ENCODE results near the gene HNRNPU. TPM values are rescaled to one million over a fixed set of nuclear protein-coding genes. Genes with fewer than 3 reads are reported as not detected.
A peak's percentile ranks its signal among the peaks of the same experiment; 100 is the strongest.

The HNRNPU gene
- total and polyA plus RNA-seq, 5 donors from 2014 or later: 169 to 523 (median 226) TPM

DNA sequence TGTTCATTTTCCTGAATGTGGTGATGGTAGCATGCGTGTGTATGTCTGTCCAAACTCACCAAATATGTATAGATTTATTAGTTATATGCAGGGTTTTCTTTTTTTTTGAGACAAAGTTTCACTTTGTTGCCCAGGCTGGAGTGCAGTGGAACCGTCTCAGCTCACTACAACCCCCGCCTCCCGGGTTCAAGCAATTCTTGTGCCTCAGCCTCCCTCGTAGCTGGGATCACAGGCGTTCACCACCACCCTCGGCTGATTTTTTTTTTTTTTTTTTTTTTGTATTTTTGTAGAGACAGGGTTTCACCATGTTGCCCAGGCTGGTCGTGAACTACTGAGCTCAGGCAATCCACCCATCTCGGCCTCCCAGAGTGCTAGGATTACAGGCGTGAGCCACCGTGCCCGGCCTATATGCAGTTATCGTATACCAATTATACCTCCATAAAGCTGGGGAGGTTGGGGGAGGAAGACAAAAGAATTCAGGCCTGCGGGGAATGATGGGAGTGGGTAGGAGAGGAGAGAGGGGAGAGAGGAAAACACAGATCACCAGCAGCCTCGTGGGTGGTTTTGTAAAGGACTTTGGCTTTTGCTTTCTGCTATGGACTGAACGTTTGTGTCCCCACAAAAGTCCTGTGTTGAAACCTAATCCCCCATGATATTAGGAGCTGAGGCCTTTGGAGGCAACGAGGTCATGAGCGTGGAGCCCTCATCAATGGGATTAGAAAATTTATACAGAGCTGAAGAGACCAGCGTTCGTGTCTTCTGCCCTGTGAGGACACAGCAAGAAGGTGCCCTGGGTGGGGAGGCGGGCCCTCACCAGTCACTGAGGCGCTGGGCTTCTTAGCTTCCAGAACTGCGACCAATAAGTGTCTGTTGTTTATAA is 4.4 kb upstream of the HNRNPU start:
- Mint-ChIP-seq H3K36me3 (no peaks in the 10 kb centered on the region), H3K9me3 (peaks cover 0 to 6% (median 0%) of the 10 kb centered on the region in 7 donors)
- no peak for ATAC-seq (ENCODE audit: low read depth in 2 of 2)

DNA sequence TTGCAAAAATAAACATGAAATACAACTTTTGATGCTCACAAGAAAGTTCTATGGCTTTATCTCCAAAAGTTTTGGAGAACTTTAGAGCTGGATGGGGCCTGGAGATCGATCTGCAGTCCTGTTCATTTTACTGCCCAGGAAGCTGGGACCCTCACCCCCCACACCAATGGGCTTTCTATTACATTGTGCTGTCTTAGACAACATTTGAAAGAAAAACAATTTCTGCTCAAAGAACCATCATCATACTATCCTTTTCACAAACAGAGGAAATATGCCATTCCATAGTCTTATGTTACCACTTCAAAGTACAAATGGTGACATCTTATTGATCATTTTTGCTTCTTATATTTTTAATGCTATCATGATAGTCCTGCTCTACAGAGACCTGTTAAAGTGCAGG is 2.0 kb upstream of the HNRNPU start:
- ATAC-seq (ENCODE audit: low read depth in 2 of 2) (no peak), DNase-seq (no peak)
- H3K4me3 Mint-ChIP-seq: peak overlapping the region in 1 of 4 donors; percentile 6
- H3K36me3 Mint-ChIP-seq: peaks cover 11% of the 10 kb centered on the region
- no peak overlapping the region for H3K27ac ChIP-seq (ENCODE audit: insufficient read depth, low read length, poor library complexity, severe bottlenecking)
- peaks cover 0 to 6% (median 0%) of the 10 kb centered on the region in 7 donors for H3K9me3 Mint-ChIP-seq
- no peaks in the 10 kb centered on the region for H3K9me3 ChIP-seq (ENCODE audit: control insufficient read depth in 2 of 2, low read length in 2 of 2)
- no peak overlapping the region for H3K4me3 ChIP-seq (ENCODE audit: low read depth, low read length)
- H3K4me1 ChIP-seq (ENCODE audit: control insufficient read depth, insufficient read depth, low read length, poor library complexity, severe bottlenecking): peaks cover 22% of the 10 kb centered on the region
- peaks cover 7% of the 10 kb centered on the region for H3K36me3 ChIP-seq (ENCODE audit: control insufficient read depth, insufficient read depth, low read length)
- H3K4me1 Mint-ChIP-seq: peaks cover 11 to 31% (median 19%) of the 10 kb centered on the region in 4 donors
- no peaks in the 10 kb centered on the region for H3K27me3 ChIP-seq (ENCODE audit: control insufficient read depth, insufficient read depth, low read length)
- H3K27ac Mint-ChIP-seq: peak overlapping the region in 2 of 3 donors; percentile 53 to 99
- peaks cover 24% of the 10 kb centered on the region for H3K27me3 Mint-ChIP-seq

More for the DNA sequence above, 4.4 kb upstream of the HNRNPU start:
- Histone ChIP-seq H3K36me3 (ENCODE audit: control insufficient read depth, insufficient read depth, low read length) (no peaks in the 10 kb centered on the region), H3K4me1 (ENCODE audit: control insufficient read depth, insufficient read depth, low read length, poor library complexity, severe bottlenecking) (peaks cover 8% of the 10 kb centered on the region), H3K27me3 (ENCODE audit: control insufficient read depth, insufficient read depth, low read length) (no peaks in the 10 kb centered on the region), H3K9me3 (ENCODE audit: control insufficient read depth in 2 of 2, low read length in 2 of 2) (no peaks in the 10 kb centered on the region), H3K4me3 (ENCODE audit: low read depth, low read length) (no peak overlapping the region), H3K27ac (ENCODE audit: insufficient read depth, low read length, poor library complexity, severe bottlenecking) (no peak overlapping the region)
- Mint-ChIP-seq H3K4me1 (peaks cover 0 to 19% (median 12%) of the 10 kb centered on the region in 4 donors), H3K27ac (no peak overlapping the region), H3K4me3 (no peak overlapping the region), H3K27me3 (peaks cover 11% of the 10 kb centered on the region)
- no peak for DNase-seq

DNA sequence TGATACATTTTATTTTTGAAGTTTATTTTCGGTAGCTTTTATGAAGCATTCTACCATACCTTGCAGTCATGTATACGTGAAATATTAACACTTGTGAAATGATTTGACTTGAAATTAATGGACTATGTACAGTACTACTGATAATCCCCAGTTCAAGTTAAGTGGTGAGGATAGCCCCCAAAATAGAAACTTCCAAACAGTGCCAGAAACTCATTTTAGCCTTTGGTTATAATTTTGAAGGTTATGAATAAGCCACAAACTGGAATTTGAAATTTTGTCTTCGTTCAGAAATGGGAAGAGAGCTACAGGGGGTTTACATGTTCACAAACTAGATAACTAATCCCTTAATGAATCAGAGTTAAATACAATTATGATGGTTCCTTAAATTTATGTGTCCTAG is 1.5 kb upstream of the HNRNPU start:
- DNase-seq: no peak
- Histone ChIP-seq H3K27me3 (ENCODE audit: control insufficient read depth, insufficient read depth, low read length) (no peaks in the 10 kb centered on the region), H3K36me3 (ENCODE audit: control insufficient read depth, insufficient read depth, low read length) (peaks cover 12% of the 10 kb centered on the region), H3K9me3 (ENCODE audit: control insufficient read depth in 2 of 2, low read length in 2 of 2) (no peaks in the 10 kb centered on the region), H3K4me3 (ENCODE audit: low read depth, low read length) (peak overlapping the region; percentile 99), H3K4me1 (ENCODE audit: control insufficient read depth, insufficient read depth, low read length, poor library complexity, severe bottlenecking) (peaks cover 28% of the 10 kb centered on the region), H3K27ac (ENCODE audit: insufficient read depth, low read length, poor library complexity, severe bottlenecking) (peak overlapping the region; percentile 100)
- H3K4me1 Mint-ChIP-seq: peaks cover 15 to 37% (median 24%) of the 10 kb centered on the region in 4 donors
- ATAC-seq (ENCODE audit: low read depth in 2 of 2): no peak
- H3K36me3 Mint-ChIP-seq: peaks cover 15% of the 10 kb centered on the region
- H3K27ac Mint-ChIP-seq: peak overlapping the region; percentile 99 to 100 (median 99)
- peaks cover 24% of the 10 kb centered on the region for H3K27me3 Mint-ChIP-seq
- peaks cover 0 to 6% (median 0%) of the 10 kb centered on the region in 7 donors for H3K9me3 Mint-ChIP-seq
- peak overlapping the region; percentile 94 to 97 (median 96) for H3K4me3 Mint-ChIP-seq

DNA sequence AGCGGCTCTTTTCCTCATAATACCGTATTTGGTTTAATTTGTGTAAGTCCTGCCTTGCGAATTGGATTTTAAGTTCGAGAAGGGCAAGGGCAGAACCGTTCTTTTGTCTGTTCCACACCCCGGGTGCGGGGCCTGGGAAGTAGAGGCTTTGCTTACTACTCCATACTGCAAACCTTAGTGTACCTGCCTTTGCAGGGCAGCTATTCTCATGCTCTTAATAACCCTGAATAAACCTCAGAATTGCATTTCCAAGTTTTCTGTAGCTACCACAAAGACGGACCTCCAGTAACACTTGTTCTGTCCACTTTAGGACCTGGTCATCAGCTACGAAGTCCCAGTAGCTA is 657 bp upstream of the HNRNPU start:
- H3K36me3 ChIP-seq (ENCODE audit: control insufficient read depth, insufficient read depth, low read length): peaks cover 20% of the 10 kb centered on the region
- H3K27ac ChIP-seq (ENCODE audit: insufficient read depth, low read length, poor library complexity, severe bottlenecking): peak overlapping the region; percentile 100
- DNase-seq: no peak
- Mint-ChIP-seq H3K9me3 (peaks cover 0 to 6% (median 0%) of the 10 kb centered on the region in 7 donors), H3K4me3 (peak overlapping the region; percentile 94 to 97 (median 96)), H3K36me3 (peaks cover 19% of the 10 kb centered on the region), H3K4me1 (peaks cover 21 to 45% (median 32%) of the 10 kb centered on the region in 4 donors), H3K27me3 (peaks cover 24% of the 10 kb centered on the region), H3K27ac (peak overlapping the region; percentile 99 to 100 (median 99))
- no peaks in the 10 kb centered on the region for H3K27me3 ChIP-seq (ENCODE audit: control insufficient read depth, insufficient read depth, low read length)
- H3K4me1 ChIP-seq (ENCODE audit: control insufficient read depth, insufficient read depth, low read length, poor library complexity, severe bottlenecking): peaks cover 36% of the 10 kb centered on the region
- peak overlapping the region; percentile 99 for H3K4me3 ChIP-seq (ENCODE audit: low read depth, low read length)
- no peak for ATAC-seq (ENCODE audit: low read depth in 2 of 2)
- no peaks in the 10 kb centered on the region for H3K9me3 ChIP-seq (ENCODE audit: control insufficient read depth in 2 of 2, low read length in 2 of 2)

DNA sequence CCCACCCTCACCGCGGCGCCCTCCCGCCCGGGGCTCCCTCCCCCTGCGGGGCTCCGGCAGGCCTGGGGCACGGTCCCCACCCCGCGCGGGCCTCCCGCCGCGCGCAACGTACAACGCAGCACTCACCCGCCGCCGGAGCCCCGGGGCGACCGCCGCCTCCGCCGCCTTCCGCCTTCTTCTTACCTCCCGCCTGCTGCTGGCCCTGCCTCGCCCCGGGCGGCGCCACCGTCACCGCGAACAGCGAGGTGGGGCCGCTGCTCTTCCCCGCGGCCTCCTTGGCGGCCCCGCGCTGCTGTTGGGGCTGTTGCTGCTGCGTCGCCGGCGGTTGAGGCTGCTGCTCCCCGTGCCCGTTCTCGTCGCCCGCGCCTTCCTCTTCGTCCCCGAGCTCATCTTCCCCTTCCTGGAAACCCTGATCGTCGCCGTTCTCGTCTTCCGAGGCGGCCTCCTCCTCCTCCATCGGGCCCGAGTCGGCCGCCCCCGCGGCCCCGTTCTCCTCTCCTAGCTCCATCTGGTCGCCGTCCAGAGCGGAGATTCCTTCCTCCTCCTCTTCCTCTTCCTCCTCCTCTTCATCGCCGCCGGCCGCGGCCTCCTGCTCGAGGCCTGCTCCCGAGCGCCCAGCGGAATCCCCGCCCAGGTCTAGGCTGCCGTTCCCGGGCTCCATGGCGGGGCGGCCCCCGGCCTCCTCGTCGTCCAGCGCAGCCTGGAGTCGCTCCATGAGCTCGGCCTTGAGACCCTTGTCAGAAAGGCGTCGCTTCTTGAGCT is 671 bp downstream of the HNRNPU start:
- DNase-seq (no peak), ATAC-seq (ENCODE audit: low read depth in 2 of 2) (no peak)
- peaks cover 31 to 56% (median 42%) of the 10 kb centered on the region in 4 donors for H3K4me1 Mint-ChIP-seq
- peak overlapping the region; percentile 99 to 100 (median 99) for H3K27ac Mint-ChIP-seq
- peak overlapping the region; percentile 100 for H3K27ac ChIP-seq (ENCODE audit: insufficient read depth, low read length, poor library complexity, severe bottlenecking)
- no peaks in the 10 kb centered on the region for H3K27me3 ChIP-seq (ENCODE audit: control insufficient read depth, insufficient read depth, low read length)
- peaks cover 30% of the 10 kb centered on the region for H3K36me3 Mint-ChIP-seq
- peaks cover 48% of the 10 kb centered on the region for H3K4me1 ChIP-seq (ENCODE audit: control insufficient read depth, insufficient read depth, low read length, poor library complexity, severe bottlenecking)
- peak overlapping the region; percentile 72 for H3K4me3 ChIP-seq (ENCODE audit: low read depth, low read length)
- peaks cover 0 to 6% (median 0%) of the 10 kb centered on the region in 7 donors for H3K9me3 Mint-ChIP-seq
- peaks cover 34% of the 10 kb centered on the region for H3K36me3 ChIP-seq (ENCODE audit: control insufficient read depth, insufficient read depth, low read length)
- H3K9me3 ChIP-seq (ENCODE audit: control insufficient read depth in 2 of 2, low read length in 2 of 2): no peaks in the 10 kb centered on the region
- H3K4me3 Mint-ChIP-seq: peak overlapping the region; percentile 94 to 97 (median 96)
- peaks cover 24% of the 10 kb centered on the region for H3K27me3 Mint-ChIP-seq

DNA sequence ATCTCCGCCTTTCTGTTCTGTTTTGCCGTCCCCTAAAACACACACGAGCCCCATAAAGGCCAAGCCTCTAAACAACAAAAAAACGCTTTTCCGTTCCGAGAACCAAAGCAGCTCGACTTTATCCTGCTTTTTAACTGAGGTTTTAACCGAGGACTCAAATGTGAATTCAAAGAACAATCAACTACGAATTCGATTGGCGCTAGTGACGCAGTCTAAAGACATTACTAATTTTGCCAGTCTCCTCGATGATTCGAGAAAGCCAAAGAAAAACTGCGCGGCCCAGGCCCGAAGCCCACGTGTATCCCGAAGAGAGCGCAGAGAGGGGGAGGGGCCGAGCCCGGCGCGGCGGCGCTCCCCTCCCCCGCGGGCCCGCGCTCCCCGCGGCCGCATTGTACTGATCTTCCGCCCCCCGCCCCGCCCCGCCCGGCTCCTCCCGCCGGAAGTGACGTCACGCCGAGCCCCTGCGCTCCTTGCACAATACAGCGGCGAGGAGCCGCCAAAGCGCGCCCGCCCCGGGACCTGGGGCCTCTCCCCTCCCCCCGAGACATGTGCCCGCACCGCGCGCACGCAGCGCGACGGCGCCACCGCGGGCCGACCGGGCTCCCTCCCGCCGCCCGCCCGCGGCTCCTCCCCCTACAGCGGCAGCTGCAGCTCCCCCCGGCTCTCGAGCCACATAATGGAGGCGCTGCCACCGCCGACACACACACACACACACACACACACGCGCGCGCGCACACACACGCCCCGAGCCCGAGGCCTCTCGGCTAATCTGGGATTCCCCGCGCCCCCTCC is 1.4 kb downstream of the HNRNPU start:
- Histone ChIP-seq H3K4me1 (ENCODE audit: control insufficient read depth, insufficient read depth, low read length, poor library complexity, severe bottlenecking) (peaks cover 56% of the 10 kb centered on the region), H3K27me3 (ENCODE audit: control insufficient read depth, insufficient read depth, low read length) (no peaks in the 10 kb centered on the region), H3K36me3 (ENCODE audit: control insufficient read depth, insufficient read depth, low read length) (peaks cover 41% of the 10 kb centered on the region), H3K4me3 (ENCODE audit: low read depth, low read length) (peak overlapping the region; percentile 99), H3K9me3 (ENCODE audit: control insufficient read depth in 2 of 2, low read length in 2 of 2) (no peaks in the 10 kb centered on the region), H3K27ac (ENCODE audit: insufficient read depth, low read length, poor library complexity, severe bottlenecking) (peak overlapping the region; percentile 100)
- Mint-ChIP-seq H3K36me3 (peaks cover 37% of the 10 kb centered on the region), H3K27me3 (peaks cover 24% of the 10 kb centered on the region), H3K9me3 (peaks cover 0 to 6% (median 0%) of the 10 kb centered on the region in 7 donors), H3K27ac (peak overlapping the region; percentile 98 to 99 (median 99)), H3K4me1 (peaks cover 35 to 64% (median 47%) of the 10 kb centered on the region in 4 donors), H3K4me3 (peak overlapping the region; percentile 94 to 99 (median 96))
- DNase-seq (peak; percentile 94 to 96 (median 94)), ATAC-seq (ENCODE audit: low read depth in 2 of 2) (peak; percentile 53 to 73)

DNA sequence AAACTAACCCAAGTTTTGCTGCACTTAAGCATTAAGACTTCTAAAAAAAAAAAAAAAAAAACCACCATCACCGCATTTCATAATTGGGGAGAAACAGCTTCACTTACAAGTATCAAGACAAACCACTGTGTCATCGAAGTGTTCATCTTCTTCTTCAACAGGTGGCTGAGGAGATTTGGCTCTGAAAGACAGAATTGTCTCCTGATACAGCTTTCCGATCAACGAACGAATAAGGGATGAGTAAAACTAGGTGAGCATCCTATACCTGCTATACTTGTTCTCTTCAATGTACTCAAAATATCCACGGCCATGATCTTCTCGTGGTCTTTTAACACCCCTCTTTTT is 2.0 kb downstream of the HNRNPU start:
- H3K4me1 Mint-ChIP-seq: peaks cover 39 to 70% (median 49%) of the 10 kb centered on the region in 4 donors
- H3K27ac Mint-ChIP-seq: peak overlapping the region; percentile 98 to 99 (median 99)
- Histone ChIP-seq H3K36me3 (ENCODE audit: control insufficient read depth, insufficient read depth, low read length) (peaks cover 47% of the 10 kb centered on the region), H3K27ac (ENCODE audit: insufficient read depth, low read length, poor library complexity, severe bottlenecking) (peak overlapping the region; percentile 100), H3K4me1 (ENCODE audit: control insufficient read depth, insufficient read depth, low read length, poor library complexity, severe bottlenecking) (peaks cover 61% of the 10 kb centered on the region), H3K4me3 (ENCODE audit: low read depth, low read length) (peak overlapping the region; percentile 99), H3K27me3 (ENCODE audit: control insufficient read depth, insufficient read depth, low read length) (no peaks in the 10 kb centered on the region), H3K9me3 (ENCODE audit: control insufficient read depth in 2 of 2, low read length in 2 of 2) (no peaks in the 10 kb centered on the region)
- DNase-seq: peak; percentile 9 to 63 (median 47)
- H3K27me3 Mint-ChIP-seq: peaks cover 24% of the 10 kb centered on the region
- peak overlapping the region; percentile 94 to 99 (median 96) for H3K4me3 Mint-ChIP-seq
- H3K9me3 Mint-ChIP-seq: peaks cover 0 to 6% (median 0%) of the 10 kb centered on the region in 7 donors
- no peak for ATAC-seq (ENCODE audit: low read depth in 2 of 2)
- H3K36me3 Mint-ChIP-seq: peaks cover 42% of the 10 kb centered on the region

Data from CD4-positive, CD25-positive, alpha-beta regulatory T cell (primary cell).